D721Med (cell line): ENCODE data around the gene ECE1.

ENCODE experiments used
- DNase-seq: peaks from one replicate; pipeline ENCODE4 v3.0.0; 2011; ENCODE audit warnings: low spot score; ENCODE audit not compliant: insufficient read length
- FAIRE-seq: peaks from 2 replicates; lab custom pipeline; 2011; peaks lifted over from hg19 to GRCh38; lab: Jason Lieb, UNC
- TF ChIP-seq, protein P1 (sequence below): IDR thresholded peaks from 2 replicates; pipeline ENCODE4 v1.5.1; 2012; ENCODE audit warnings: mild to moderate bottlenecking, control low read depth; ENCODE audit not compliant: insufficient read depth; ENCODE audit errors: missing control alignments

ECE1 gene

GRCh38 chr1:21265644-21266043 is 24.6 kb downstream of the ECE1 start:
- DNase-seq: no peak
- TF ChIP-seq, protein P1, sequence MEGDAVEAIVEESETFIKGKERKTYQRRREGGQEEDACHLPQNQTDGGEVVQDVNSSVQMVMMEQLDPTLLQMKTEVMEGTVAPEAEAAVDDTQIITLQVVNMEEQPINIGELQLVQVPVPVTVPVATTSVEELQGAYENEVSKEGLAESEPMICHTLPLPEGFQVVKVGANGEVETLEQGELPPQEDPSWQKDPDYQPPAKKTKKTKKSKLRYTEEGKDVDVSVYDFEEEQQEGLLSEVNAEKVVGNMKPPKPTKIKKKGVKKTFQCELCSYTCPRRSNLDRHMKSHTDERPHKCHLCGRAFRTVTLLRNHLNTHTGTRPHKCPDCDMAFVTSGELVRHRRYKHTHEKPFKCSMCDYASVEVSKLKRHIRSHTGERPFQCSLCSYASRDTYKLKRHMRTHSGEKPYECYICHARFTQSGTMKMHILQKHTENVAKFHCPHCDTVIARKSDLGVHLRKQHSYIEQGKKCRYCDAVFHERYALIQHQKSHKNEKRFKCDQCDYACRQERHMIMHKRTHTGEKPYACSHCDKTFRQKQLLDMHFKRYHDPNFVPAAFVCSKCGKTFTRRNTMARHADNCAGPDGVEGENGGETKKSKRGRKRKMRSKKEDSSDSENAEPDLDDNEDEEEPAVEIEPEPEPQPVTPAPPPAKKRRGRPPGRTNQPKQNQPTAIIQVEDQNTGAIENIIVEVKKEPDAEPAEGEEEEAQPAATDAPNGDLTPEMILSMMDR: no peak
- no peak for FAIRE-seq

DNA sequence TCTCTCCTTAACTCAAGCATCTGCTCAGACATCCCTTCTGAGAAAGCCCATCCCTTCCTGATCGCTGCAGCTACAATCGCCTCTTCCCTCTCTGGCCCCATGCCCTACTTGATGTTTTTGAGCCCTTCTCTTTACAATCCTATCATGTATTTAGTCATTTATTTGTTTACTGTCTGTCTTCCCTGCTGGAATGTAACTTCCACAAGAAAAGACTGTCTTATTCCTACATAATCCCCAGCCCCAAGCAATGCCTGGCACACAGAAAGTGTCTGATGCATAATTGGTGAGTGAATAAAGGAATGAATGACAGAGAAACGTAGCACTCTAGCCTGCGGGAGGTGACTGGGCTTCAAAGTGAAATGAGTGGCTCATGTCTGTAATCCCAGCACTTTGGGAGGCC is 25.4 kb downstream of the ECE1 start:
- FAIRE-seq (no peak), DNase-seq (no peak)
- TF ChIP-seq, protein P1: no peak

- FAIRE-seq: no peak
These were observed 26.5 kb downstream of the ECE1 start for GRCh38 chr1:21263653-21264225.

GRCh38 chr1:21263052-21263429 is 27.2 kb downstream of the ECE1 start:
- TF ChIP-seq, protein P1: no peak
- FAIRE-seq (no peak), DNase-seq (no peak)

More at GRCh38 chr1:21263653-21264225, 26.5 kb downstream of the ECE1 start:
- TF ChIP-seq, protein P1: no peak
- no peak for DNase-seq

GRCh38 chr1:21262293-21263051 is 27.8 kb downstream of the ECE1 start:
- TF ChIP-seq, protein P1: no peak
- FAIRE-seq (no peak), DNase-seq (no peak)

DNA sequence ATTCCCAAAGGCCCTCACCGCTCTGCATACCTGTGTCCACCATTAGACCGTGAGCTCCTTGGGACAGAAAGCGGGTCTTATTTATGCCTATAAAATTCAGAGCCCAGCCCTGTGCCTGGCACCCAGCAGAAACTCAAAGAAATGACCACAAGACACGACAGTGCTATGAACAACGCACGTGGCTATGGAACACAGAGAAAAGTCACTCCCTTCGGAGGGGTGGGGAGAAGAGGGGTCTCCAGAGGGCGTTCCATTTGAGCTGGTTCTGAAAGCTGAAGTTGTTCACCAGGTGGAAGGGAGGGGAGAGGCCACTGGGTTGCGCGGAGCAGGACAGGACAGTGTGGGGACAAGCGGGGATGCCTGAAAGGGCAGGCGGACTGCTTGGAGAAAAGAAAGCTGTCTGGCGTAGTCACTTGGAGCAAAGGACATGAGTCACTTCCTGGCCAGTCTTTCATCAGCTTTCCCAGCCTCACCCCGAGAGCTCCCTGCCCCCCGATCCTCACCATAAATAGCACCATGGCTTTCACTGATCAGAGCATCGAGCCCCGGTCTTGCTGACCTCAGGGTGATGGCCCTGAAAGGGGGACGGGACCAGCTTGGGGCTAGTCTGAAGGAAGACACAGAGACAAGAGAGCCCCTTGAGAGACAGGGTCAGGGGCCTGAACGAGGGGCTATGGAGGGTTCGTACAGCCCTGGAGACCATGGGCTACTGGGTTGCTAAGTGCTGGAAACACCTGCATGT is 28.5 kb downstream of the ECE1 start:
- TF ChIP-seq, protein P1: no peak
- FAIRE-seq (no peak), DNase-seq (no peak)
